Ishikawa (cell line): ENCODE measurements around the gene RANBP6.

ENCODE experiments used
- CEBPB ChIP-seq: IDR thresholded peaks from 2 replicates; pipeline ENCODE4 v1.6.1; 2012
- CREB1 ChIP-seq: IDR thresholded peaks from 2 replicates; pipeline ENCODE4 v1.6.1; 2012; ENCODE audit warnings: low read depth
- EGR1 ChIP-seq: IDR thresholded peaks from 2 replicates; pipeline ENCODE4 v1.6.1; 2012
- EP300 ChIP-seq: IDR thresholded peaks from 2 replicates; pipeline ENCODE4 v1.6.1; 2012; ENCODE audit warnings: borderline replicate concordance
- FOXM1 ChIP-seq: IDR thresholded peaks from 2 replicates; pipeline ENCODE4 v1.6.1; 2012; ENCODE audit warnings: low read depth, borderline replicate concordance
- MAX ChIP-seq: IDR thresholded peaks from 2 replicates; pipeline ENCODE4 v1.6.1; 2012
- NFIC ChIP-seq: IDR thresholded peaks from 2 replicates; pipeline ENCODE4 v1.6.1; 2012
- RAD21 ChIP-seq: IDR thresholded peaks from 2 replicates; pipeline ENCODE4 v1.6.1; 2012; ENCODE audit warnings: low read depth
- REST ChIP-seq: IDR thresholded peaks from 2 replicates; pipeline ENCODE4 v1.6.1; 2012; ENCODE audit warnings: low read depth, mild to moderate bottlenecking
- TAF1 ChIP-seq: IDR thresholded peaks from 2 replicates; pipeline ENCODE4 v1.6.1; 2012; ENCODE audit warnings: low read depth, mild to moderate bottlenecking
- TCF12 ChIP-seq: IDR thresholded peaks from 2 replicates; pipeline ENCODE4 v1.6.1; 2012; ENCODE audit warnings: low read depth
- TEAD4 ChIP-seq: IDR thresholded peaks from 2 replicates; pipeline ENCODE4 v1.6.1; 2012
- USF1 ChIP-seq: IDR thresholded peaks from 2 replicates; pipeline ENCODE4 v1.6.1; 2012
- YY1 ChIP-seq: IDR thresholded peaks from 2 replicates; pipeline ENCODE4 v1.6.1; 2012; ENCODE audit warnings: low read depth
- ZBTB7A ChIP-seq: IDR thresholded peaks from 2 replicates; pipeline ENCODE4 v1.6.1; 2012; ENCODE audit warnings: low read depth

RANBP6 gene

GRCh38 chr9:6049798-6050197, 34.4 kb upstream of the RANBP6 start:
- no peak for TF ChIP-seq EP300
- peak; percentile 53 for TF ChIP-seq RAD21

- TF ChIP-seq FOXM1 (no peak), EP300 (no peak), TCF12 (no peak), TEAD4 (no peak)
Observed at GRCh38 chr9:6048039-6048438, 32.6 kb upstream of the RANBP6 start.

- TF ChIP-seq EGR1 (no peak), ZBTB7A (no peak), NFIC (no peak)
Observed at GRCh38 chr9:6047020-6047419, 31.6 kb upstream of the RANBP6 start.

- TF ChIP-seq TCF12 = no peak
- no peak for TF ChIP-seq CREB1
- no peak for TF ChIP-seq TEAD4
- no peak for TF ChIP-seq USF1
- TF ChIP-seq EGR1 = no peak
- no peak for TF ChIP-seq CEBPB
- TF ChIP-seq RAD21 = no peak
- no peak for TF ChIP-seq EP300
- TF ChIP-seq REST = no peak
- TF ChIP-seq MAX = no peak
- TF ChIP-seq YY1 = no peak
Observed at GRCh38 chr9:6045364-6045763, 29.9 kb upstream of the RANBP6 start.

- TF ChIP-seq EP300 (no peak), RAD21 (no peak), CREB1 (no peak), TCF12 (no peak), ZBTB7A (no peak)
Observed at GRCh38 chr9:6040077-6040476, 24.7 kb upstream of the RANBP6 start.

GRCh38 chr9:6036391-6036790, 21.0 kb upstream of the RANBP6 start:
- TF ChIP-seq ZBTB7A (no peak), EP300 (no peak), REST (no peak), FOXM1 (no peak), TCF12 (no peak), TEAD4 (no peak), YY1 (no peak), USF1 (no peak), RAD21 (no peak), NFIC (no peak), TAF1 (no peak), CEBPB (no peak), CREB1 (no peak), MAX (no peak)

- TF ChIP-seq YY1 = no peak
Observed at GRCh38 chr9:6034954-6035353, 19.5 kb upstream of the RANBP6 start.

- no peak for TF ChIP-seq ZBTB7A
- no peak for TF ChIP-seq TAF1
- no peak for TF ChIP-seq FOXM1
- TF ChIP-seq EGR1 = no peak
Observed at GRCh38 chr9:6029604-6030274, 14.3 kb upstream of the RANBP6 start.
